ENCODE data around the gene CDH4. TPM values are rescaled to one million over a fixed set of nuclear protein-coding genes. Genes with fewer than 3 reads are reported as not detected.
"Not testable (repeated sequence)": the region's sequence is repeated elsewhere in the genome, so short reads cannot be mapped to it uniquely, and the experiment has no call there.

CDH4 gene
- total and polyA plus RNA-seq, 4 donors = 5.8 to 24.1 (median 17.1) TPM

DNA sequence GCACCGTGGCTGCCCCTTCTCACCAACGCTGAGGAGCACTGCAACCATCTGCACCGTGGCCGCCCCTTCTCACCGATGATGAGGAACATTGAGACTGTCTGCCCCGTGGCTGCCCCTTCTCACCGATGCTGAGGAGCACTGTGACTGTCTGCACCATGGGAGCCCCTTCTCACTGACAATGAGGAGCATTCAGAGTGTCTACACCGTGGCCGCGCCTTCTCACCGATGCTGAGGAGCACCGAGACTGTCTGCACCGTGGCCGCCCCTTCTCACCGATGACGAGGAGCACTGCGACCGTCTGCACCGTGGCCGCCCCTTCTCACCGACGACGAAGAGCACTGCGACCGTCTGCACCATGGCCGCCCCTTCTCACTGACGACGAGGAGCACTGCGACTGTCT lies 693.4 kb downstream of the CDH4 start:
- H3K27ac ChIP-seq (ENCODE audit: low read depth, low read length); H3K4me1 ChIP-seq (ENCODE audit: control insufficient read depth, insufficient read depth, low read length); H3K27me3 ChIP-seq (ENCODE audit: control insufficient read depth, insufficient read depth, low read length); DNase-seq (ENCODE audit: low read depth in 4 of 6, low spot score in 6 of 6); H3K4me3 ChIP-seq (ENCODE audit: low read depth, low read length); H3K9me3 ChIP-seq (ENCODE audit: control insufficient read depth, insufficient read depth, low read length): not testable (repeated sequence)
- 98% methylated on average over 6 of the region's 29 CpGs for WGBS (ENCODE audit: insufficient coverage)
- H3K36me3 ChIP-seq (ENCODE audit: control insufficient read depth, insufficient read depth, low read length) = peaks cover 12% of the 10 kb centered on the region

DNA sequence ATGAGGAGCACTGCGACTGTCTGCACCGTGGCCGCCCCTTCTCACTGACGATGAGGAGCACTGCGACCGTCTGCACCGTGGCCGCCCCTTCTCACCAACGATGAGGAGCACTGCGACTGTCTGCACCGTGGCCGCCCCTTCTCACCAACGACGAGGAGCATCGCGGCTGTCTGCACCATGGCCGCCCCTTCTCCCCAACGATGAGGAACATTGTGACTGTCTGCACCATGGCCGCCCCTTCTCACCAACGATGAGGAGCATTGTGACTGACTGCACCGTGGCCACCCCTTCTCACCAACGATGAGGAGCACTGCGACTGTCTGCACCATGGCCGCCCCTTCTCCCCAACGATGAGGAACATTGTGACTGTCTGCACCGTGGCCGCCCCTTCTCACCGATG lies 696.0 kb downstream of the CDH4 start:
- not testable (repeated sequence) for H3K4me1 ChIP-seq (ENCODE audit: control insufficient read depth, insufficient read depth, low read length); H3K36me3 ChIP-seq (ENCODE audit: control insufficient read depth, insufficient read depth, low read length); DNase-seq (ENCODE audit: low read depth in 4 of 6, low spot score in 6 of 6); H3K27me3 ChIP-seq (ENCODE audit: control insufficient read depth, insufficient read depth, low read length); H3K9me3 ChIP-seq (ENCODE audit: control insufficient read depth, insufficient read depth, low read length); H3K4me3 ChIP-seq (ENCODE audit: low read depth, low read length); H3K27ac ChIP-seq (ENCODE audit: low read depth, low read length)
- 88% methylated on average over 17 of the region's 28 CpGs for WGBS (ENCODE audit: insufficient coverage)

DNA sequence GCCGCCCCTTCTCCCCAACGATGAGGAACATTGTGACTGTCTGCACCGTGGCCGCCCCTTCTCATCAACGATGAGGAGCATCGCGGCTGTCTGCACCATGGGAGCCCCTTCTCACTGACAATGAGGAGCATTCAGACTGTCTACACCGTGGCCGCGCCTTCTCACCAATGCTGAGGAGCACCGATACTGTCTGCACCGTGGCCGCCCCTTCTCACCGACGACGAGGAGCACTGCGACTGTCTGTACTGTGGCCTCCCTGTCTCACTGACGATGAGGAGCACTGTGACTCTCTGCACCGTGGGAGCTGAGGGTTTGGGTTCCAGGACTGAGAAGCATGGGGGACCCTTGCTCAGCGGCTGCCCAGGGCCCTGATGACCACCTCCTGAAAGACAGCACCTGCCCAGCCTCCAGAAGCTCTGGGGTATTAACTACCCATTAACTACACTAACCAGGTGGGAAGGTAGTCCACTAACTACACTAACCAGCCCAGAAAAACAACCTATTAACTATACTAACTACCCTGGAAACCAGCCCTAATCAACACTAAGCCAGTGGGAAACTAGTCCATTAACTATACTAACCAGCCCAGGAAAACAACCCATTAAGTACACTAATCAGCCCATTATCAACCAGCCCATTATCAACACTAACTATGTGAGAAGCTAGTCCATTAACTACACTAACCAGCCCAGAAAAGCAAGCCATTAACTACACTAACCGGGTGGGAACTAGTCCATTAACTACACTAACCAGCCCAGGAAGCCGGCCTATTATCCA lies 696.7 kb downstream of the CDH4 start:
- H3K4me1 ChIP-seq (ENCODE audit: control insufficient read depth, insufficient read depth, low read length) = no peaks in the 10 kb centered on the region
- 96% methylated on average over 22 of the region's 22 CpGs for WGBS (ENCODE audit: insufficient coverage)
- no peaks in the 10 kb centered on the region for H3K9me3 ChIP-seq (ENCODE audit: control insufficient read depth, insufficient read depth, low read length)
- H3K36me3 ChIP-seq (ENCODE audit: control insufficient read depth, insufficient read depth, low read length) = peaks cover 8% of the 10 kb centered on the region
- H3K27me3 ChIP-seq (ENCODE audit: control insufficient read depth, insufficient read depth, low read length) = no peaks in the 10 kb centered on the region
- H3K4me3 ChIP-seq (ENCODE audit: low read depth, low read length) = no peak overlapping the region
- no peak overlapping the region for H3K27ac ChIP-seq (ENCODE audit: low read depth, low read length)
- DNase-seq (ENCODE audit: low read depth in 4 of 6, low spot score in 6 of 6) = no peak

DNA sequence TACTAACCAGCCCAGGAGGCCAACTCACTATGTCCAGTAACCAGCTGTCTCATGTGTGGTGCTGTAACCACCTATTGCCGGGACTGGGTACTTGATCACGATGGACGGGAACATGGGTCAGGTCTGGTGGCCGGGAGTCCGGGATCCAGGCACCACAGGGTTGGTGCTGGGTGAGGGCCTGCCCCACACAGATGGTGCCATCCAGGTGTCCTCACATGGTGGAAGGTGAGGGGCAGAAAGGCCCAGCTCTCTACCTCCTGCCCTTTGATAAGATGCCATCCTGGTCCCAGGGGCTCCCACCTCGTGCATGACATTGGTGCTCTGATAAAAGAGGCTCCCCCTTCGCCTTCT lies 697.3 kb downstream of the CDH4 start:
- DNase-seq (ENCODE audit: low read depth in 4 of 6, low spot score in 6 of 6) = no peak
- peaks cover 8% of the 10 kb centered on the region for H3K36me3 ChIP-seq (ENCODE audit: control insufficient read depth, insufficient read depth, low read length)
- WGBS (ENCODE audit: insufficient coverage) = 91% methylated on average over 7 of the region's 7 CpGs
- H3K4me3 ChIP-seq (ENCODE audit: low read depth, low read length) = no peak overlapping the region
- H3K27ac ChIP-seq (ENCODE audit: low read depth, low read length) = no peak overlapping the region
- no peaks in the 10 kb centered on the region for H3K9me3 ChIP-seq (ENCODE audit: control insufficient read depth, insufficient read depth, low read length)
- no peaks in the 10 kb centered on the region for H3K4me1 ChIP-seq (ENCODE audit: control insufficient read depth, insufficient read depth, low read length)
- no peaks in the 10 kb centered on the region for H3K27me3 ChIP-seq (ENCODE audit: control insufficient read depth, insufficient read depth, low read length)

DNA sequence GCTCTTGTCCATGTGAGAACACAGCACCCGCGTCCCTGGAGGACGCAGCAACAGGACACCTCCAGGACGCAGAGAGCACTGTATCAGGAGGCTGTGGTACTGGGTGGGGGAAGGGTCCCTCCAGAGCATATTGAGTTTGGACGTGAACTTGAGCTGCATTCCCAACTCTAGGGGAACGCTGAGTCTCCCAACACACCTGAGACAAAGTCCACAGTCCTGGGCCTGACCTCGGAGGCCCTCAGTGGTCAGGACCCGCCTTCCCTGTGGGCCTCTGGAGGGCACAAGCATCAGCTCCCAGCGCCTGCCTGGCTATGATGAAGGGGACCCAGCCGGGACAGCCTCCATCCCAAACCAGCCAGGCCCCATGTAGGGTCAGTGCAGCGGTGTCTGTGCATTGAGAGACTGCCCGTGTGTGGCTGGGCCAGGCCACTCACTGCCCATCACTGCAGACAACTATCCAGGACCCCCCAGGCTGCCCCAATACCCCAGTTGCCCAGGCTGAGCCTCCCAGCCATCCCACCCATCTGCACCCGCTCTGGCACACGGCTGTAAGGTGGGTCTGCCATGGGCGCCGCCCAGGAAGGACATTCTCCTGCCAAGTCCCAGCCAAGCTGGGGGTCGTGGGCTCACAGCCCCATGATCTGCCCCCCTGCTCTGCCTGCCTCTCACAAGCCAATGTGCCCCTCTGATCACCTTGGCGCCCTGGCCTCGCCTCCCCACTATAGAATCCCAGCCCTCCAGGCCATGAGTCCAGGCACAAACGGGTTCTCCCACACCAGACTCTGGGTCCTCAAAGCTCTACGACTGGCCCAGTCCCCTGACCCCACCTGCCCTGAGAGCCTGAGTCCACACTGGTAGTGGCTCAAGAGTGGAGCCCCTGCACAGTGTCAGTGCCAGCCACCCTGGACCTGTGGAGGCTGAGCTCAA lies 697.9 kb downstream of the CDH4 start:
- no peaks in the 10 kb centered on the region for H3K27me3 ChIP-seq (ENCODE audit: control insufficient read depth, insufficient read depth, low read length)
- H3K9me3 ChIP-seq (ENCODE audit: control insufficient read depth, insufficient read depth, low read length) = no peaks in the 10 kb centered on the region
- H3K36me3 ChIP-seq (ENCODE audit: control insufficient read depth, insufficient read depth, low read length) = peaks cover 8% of the 10 kb centered on the region
- peaks cover 4% of the 10 kb centered on the region for H3K4me1 ChIP-seq (ENCODE audit: control insufficient read depth, insufficient read depth, low read length)
- DNase-seq (ENCODE audit: low read depth in 4 of 6, low spot score in 6 of 6) = no peak
- WGBS (ENCODE audit: insufficient coverage) = 83% methylated on average over 19 of the region's 21 CpGs
- no peak overlapping the region for H3K27ac ChIP-seq (ENCODE audit: low read depth, low read length)
- no peak overlapping the region for H3K4me3 ChIP-seq (ENCODE audit: low read depth, low read length)

DNA sequence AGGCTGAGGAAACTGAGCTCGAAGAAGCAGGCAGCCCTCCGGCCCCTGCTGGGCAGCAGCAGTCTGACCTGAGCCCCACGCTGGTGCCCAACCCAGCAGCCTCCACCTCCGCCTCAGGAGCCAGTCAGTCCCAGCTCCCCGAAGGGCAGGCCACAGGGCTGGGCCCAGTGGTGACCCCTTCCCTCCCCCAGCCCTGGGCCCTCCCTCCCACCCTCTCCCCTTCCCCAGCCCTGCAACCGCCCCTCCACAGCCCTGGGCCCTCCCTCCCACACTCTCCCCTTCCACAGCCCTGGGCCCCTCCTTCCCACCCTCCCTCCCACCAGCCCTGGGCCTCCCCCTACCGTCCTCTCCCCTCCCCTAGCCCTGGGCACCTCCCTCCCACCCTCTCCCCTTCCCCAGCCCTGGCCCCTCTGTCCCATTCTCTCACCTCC lies 698.6 kb downstream of the CDH4 start:
- Histone ChIP-seq H3K27me3 (ENCODE audit: control insufficient read depth, insufficient read depth, low read length) (peaks cover 2% of the 10 kb centered on the region), H3K9me3 (ENCODE audit: control insufficient read depth, insufficient read depth, low read length) (no peaks in the 10 kb centered on the region), H3K4me3 (ENCODE audit: low read depth, low read length) (no peak overlapping the region), H3K4me1 (ENCODE audit: control insufficient read depth, insufficient read depth, low read length) (peaks cover 4% of the 10 kb centered on the region), H3K36me3 (ENCODE audit: control insufficient read depth, insufficient read depth, low read length) (peaks cover 8% of the 10 kb centered on the region), H3K27ac (ENCODE audit: low read depth, low read length) (no peak overlapping the region)
- no peak for DNase-seq (ENCODE audit: low read depth in 4 of 6, low spot score in 6 of 6)
- WGBS (ENCODE audit: insufficient coverage) = 43% methylated on average over 5 of the region's 7 CpGs

DNA sequence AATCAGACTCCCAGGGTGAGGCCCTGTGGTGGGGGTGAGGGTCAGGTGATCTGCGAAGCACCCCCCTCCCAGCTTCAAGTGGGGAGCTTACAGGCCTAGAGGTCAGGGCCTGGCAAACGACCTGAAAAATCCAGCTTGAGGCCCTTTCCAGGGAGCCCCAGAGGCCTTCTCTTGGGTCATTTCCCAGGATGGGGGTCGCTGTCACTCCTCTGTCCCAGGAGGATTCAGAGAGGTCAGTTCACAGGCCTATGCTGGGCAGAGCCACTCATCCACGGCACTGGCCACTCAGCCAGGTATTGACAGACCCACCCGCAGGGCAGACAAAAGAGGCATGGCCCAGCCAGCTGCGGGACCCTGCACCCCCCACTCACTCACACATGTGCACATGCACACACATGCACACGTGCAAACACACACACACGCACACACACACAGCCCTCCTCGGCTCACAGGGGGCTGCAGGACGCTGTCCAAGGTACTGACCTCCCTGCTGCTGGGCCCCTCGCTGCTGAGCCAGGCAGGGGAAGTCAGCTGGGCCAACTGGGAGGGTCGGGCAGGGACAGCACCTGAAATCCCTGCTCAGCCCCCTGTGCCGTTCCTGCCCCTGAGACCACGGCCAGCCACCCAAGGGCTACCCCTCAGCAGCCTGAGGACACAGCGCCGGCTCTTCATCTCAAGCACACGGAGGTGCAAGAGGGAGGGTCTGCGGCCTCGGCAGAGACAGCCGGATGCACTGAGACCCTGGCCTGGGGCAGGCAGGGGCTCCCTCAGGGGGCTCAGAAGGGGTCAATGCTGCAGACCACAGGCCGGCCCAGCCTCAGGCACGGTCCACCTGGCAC lies 699.9 kb downstream of the CDH4 start:
- Histone ChIP-seq H3K27me3 (ENCODE audit: control insufficient read depth, insufficient read depth, low read length) (peaks cover 2% of the 10 kb centered on the region), H3K36me3 (ENCODE audit: control insufficient read depth, insufficient read depth, low read length) (peaks cover 8% of the 10 kb centered on the region), H3K9me3 (ENCODE audit: control insufficient read depth, insufficient read depth, low read length) (no peaks in the 10 kb centered on the region), H3K27ac (ENCODE audit: low read depth, low read length) (no peak overlapping the region), H3K4me3 (ENCODE audit: low read depth, low read length) (no peak overlapping the region), H3K4me1 (ENCODE audit: control insufficient read depth, insufficient read depth, low read length) (peaks cover 4% of the 10 kb centered on the region)
- peak in 1 of 6 donors; percentile 62 for DNase-seq (ENCODE audit: low read depth in 4 of 6, low spot score in 6 of 6)
- 40% methylated on average over 22 of the region's 22 CpGs for WGBS (ENCODE audit: insufficient coverage)

DNA sequence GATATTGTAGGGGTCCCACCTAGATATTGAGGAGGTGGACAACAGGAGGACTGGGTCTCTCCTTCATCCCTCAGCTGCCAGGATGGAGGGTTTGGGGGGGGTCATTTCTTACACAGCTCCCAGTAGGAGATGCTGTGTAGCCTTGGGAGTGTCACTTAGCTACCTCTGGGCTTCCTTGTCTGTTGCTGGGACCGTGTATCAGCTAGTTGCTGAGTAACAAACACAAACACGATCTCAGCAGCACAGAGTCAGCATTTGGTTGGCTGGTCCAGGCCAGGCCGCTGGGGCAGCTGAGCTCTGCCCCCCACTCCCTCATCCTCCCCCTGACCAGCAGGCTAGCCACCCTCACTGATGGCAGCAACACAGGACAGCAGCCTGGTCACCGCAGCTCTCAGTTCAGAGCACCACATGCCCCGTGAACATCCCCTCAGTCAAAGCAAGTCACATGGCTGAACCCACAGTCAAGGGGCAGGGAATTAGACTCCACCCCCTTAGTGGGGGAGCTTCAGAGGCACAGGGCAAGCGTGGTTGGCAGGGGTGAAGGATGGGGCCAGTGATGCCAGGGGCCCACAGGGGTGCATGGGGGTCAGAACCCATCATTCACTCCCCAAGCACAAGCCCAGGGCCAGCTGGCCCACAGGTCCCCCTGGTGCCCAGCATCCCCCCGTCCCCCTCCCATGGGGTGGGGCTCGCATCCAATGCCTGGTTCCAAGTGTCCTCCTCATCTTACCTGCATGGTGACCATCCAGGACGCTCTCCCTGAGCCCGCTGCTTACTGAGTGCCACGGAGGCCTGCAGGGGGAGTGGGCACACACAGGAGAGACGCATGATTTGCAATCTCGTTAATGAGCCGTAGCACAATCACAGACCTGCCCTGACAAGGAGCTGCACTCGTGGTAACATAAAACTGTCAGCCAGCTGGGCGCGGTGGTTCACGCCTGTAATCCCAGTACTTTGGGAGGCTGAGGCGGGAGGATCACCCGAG lies 701.3 kb downstream of the CDH4 start:
- no peak overlapping the region for H3K4me3 ChIP-seq (ENCODE audit: low read depth, low read length)
- H3K27ac ChIP-seq (ENCODE audit: low read depth, low read length) = no peak overlapping the region
- peaks cover 4% of the 10 kb centered on the region for H3K4me1 ChIP-seq (ENCODE audit: control insufficient read depth, insufficient read depth, low read length)
- peaks cover 2% of the 10 kb centered on the region for H3K27me3 ChIP-seq (ENCODE audit: control insufficient read depth, insufficient read depth, low read length)
- no peak for DNase-seq (ENCODE audit: low read depth in 4 of 6, low spot score in 6 of 6)
- H3K9me3 ChIP-seq (ENCODE audit: control insufficient read depth, insufficient read depth, low read length) = no peaks in the 10 kb centered on the region
- 76% methylated on average over 17 of the region's 20 CpGs for WGBS (ENCODE audit: insufficient coverage)
- peaks cover 8% of the 10 kb centered on the region for H3K36me3 ChIP-seq (ENCODE audit: control insufficient read depth, insufficient read depth, low read length)
